BE2C (cell line): ENCODE data around the gene NPTXR.
A peak's percentile ranks its signal among the peaks of the same experiment; 100 is the strongest.

ENCODE experiments used
- DNase-seq: peaks from one replicate; pipeline ENCODE4 v3.0.0-alpha.2; 2020
- H3K27me3 ChIP-seq: fragments of 250-450 bp; sonication (Bioruptor Pico); 2 replicates; pipeline ENCODE4 v1.5.1; 2020; ENCODE audit warnings: mild to moderate bottlenecking
- H3K36me3 ChIP-seq: fragments of 250-450 bp; sonication (Bioruptor Pico); 2 replicates; pipeline ENCODE4 v1.5.1; 2020; ENCODE audit warnings: mild to moderate bottlenecking
- H3K4me1 ChIP-seq: fragments of 250-450 bp; sonication (Bioruptor Pico); 2 replicates; pipeline ENCODE4 v1.5.1; 2020
- H3K4me3 ChIP-seq: 2 replicates; pipeline ENCODE4 v1.5.1; 2011; ENCODE audit warnings: low read depth, low read length
- H3K9me3 ChIP-seq: fragments of 250-450 bp; sonication (Bioruptor Pico); 2 replicates; pipeline ENCODE4 v1.5.1; 2020
- TF ChIP-seq, protein P1 (sequence below): IDR thresholded peaks from 2 replicates; pipeline ENCODE4 v1.5.1; 2012; ENCODE audit warnings: mild to moderate bottlenecking, low read depth, low read length

The NPTXR gene

DNA sequence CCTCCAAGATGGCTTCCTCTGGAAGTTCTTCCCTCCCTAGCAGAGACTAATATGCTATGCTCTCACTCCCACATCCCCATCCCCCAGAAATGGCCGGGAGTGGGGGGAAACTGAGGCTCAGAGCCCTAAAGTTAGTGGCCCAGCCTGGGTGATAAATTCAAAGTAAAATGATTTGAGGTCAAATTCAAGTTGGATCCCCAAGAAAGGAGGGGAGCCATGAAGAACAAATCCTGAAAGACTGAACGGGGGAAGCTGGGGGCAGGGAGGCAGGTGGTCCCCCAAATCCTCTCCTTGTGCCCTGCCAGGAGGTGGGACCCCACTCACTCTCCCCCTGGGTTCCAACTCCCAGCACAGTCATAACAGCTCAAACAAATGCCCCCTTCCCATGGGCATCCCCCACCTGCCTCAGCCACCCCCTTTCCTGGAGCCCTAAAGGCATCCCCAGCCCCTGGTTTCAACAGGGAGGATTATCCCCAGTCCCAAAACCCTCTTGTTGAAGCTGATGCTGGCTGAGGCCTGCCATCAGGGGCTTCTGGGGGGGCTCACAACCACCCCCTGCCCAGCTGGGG is 27.0 kb upstream of the NPTXR start:
- peak overlapping the region; percentile 90 for H3K4me3 ChIP-seq
- peaks cover 29% of the 10 kb centered on the region for H3K4me1 ChIP-seq
- TF ChIP-seq, protein P1, sequence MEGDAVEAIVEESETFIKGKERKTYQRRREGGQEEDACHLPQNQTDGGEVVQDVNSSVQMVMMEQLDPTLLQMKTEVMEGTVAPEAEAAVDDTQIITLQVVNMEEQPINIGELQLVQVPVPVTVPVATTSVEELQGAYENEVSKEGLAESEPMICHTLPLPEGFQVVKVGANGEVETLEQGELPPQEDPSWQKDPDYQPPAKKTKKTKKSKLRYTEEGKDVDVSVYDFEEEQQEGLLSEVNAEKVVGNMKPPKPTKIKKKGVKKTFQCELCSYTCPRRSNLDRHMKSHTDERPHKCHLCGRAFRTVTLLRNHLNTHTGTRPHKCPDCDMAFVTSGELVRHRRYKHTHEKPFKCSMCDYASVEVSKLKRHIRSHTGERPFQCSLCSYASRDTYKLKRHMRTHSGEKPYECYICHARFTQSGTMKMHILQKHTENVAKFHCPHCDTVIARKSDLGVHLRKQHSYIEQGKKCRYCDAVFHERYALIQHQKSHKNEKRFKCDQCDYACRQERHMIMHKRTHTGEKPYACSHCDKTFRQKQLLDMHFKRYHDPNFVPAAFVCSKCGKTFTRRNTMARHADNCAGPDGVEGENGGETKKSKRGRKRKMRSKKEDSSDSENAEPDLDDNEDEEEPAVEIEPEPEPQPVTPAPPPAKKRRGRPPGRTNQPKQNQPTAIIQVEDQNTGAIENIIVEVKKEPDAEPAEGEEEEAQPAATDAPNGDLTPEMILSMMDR: no peak
- H3K27me3 ChIP-seq: no peaks in the 10 kb centered on the region
- peaks cover 37% of the 10 kb centered on the region for H3K36me3 ChIP-seq
- no peak for DNase-seq
- H3K9me3 ChIP-seq: no peaks in the 10 kb centered on the region

DNA sequence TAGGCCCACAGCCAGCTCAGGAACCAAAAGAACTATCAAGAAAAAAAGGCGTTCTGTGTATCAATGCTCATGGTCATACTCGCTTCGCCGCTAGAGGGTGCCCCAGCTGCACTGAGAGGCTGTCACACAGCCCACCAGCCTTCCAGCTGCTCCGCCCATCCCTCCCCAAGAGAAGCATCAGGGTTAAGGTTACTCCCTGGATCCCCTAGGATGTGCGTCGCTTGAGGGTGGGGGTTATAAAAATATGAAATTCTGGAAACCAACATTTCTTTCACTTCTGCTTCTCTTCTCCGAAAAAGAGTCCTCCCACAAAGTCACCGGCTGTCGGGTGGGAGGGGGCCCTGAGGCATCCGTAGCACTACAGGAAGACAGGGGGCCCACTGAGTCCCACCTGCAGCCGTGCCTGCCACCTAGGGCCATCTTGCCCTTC is 26.5 kb upstream of the NPTXR start:
- TF ChIP-seq, protein P1: peak; percentile 98
- Histone ChIP-seq H3K4me1 (peaks cover 35% of the 10 kb centered on the region), H3K4me3 (peak overlapping the region; percentile 90), H3K27me3 (no peaks in the 10 kb centered on the region), H3K9me3 (no peaks in the 10 kb centered on the region), H3K36me3 (peaks cover 42% of the 10 kb centered on the region)
- peak; percentile 95 for DNase-seq

- H3K36me3 ChIP-seq: peaks cover 49% of the 10 kb centered on the region
Measured at GRCh38 chr22:38869663-38870062, 25.8 kb upstream of the NPTXR start.

GRCh38 chr22:38868886-38869381 is 25.1 kb upstream of the NPTXR start:
- H3K27me3 ChIP-seq: no peaks in the 10 kb centered on the region
- peaks cover 46% of the 10 kb centered on the region for H3K4me1 ChIP-seq
- peaks cover 50% of the 10 kb centered on the region for H3K36me3 ChIP-seq
- H3K4me3 ChIP-seq: no peak overlapping the region
- H3K9me3 ChIP-seq: no peaks in the 10 kb centered on the region
- TF ChIP-seq, protein P1: peak; percentile 95
- peak; percentile 95 for DNase-seq

More at GRCh38 chr22:38869663-38870062, 25.8 kb upstream of the NPTXR start:
- TF ChIP-seq, protein P1: no peak
- no peak for DNase-seq
- Histone ChIP-seq H3K4me3 (peak overlapping the region; percentile 90), H3K27me3 (no peaks in the 10 kb centered on the region), H3K4me1 (peaks cover 41% of the 10 kb centered on the region), H3K9me3 (no peaks in the 10 kb centered on the region)

GRCh38 chr22:38868286-38868721 is 24.5 kb upstream of the NPTXR start:
- no peak overlapping the region for H3K4me3 ChIP-seq
- peaks cover 52% of the 10 kb centered on the region for H3K36me3 ChIP-seq
- TF ChIP-seq, protein P1: no peak
- peaks cover 48% of the 10 kb centered on the region for H3K4me1 ChIP-seq
- H3K9me3 ChIP-seq: no peaks in the 10 kb centered on the region
- H3K27me3 ChIP-seq: no peaks in the 10 kb centered on the region
- DNase-seq: no peak
